GM21515 (cell line): ENCODE measurements around the gene DUS2.
"Not testable (repeated sequence)": the region's sequence is repeated elsewhere in the genome, so short reads cannot be mapped to it uniquely, and the experiment has no call there.

Source experiments
- ATAC-seq: cut with Tn5 transposase; IDR thresholded peaks from one replicate; pipeline ENCODE4 v1.9.1; 2021; ENCODE audit not compliant: unreplicated experiment

Gene DUS2

GRCh38 chr16:68089067-68089466 lies 66.0 kb downstream of the DUS2 start:
- no peak for ATAC-seq

- ATAC-seq = no peak
Observed at GRCh38 chr16:68090130-68090529, 67.0 kb downstream of the DUS2 start.

- no peak for ATAC-seq
Observed at GRCh38 chr16:68090533-68090932, 67.4 kb downstream of the DUS2 start.

- no peak for ATAC-seq
Observed at GRCh38 chr16:68091380-68092261, 68.5 kb downstream of the DUS2 start.

- not testable (repeated sequence) for ATAC-seq
Observed at GRCh38 chr16:68092275-68092674, 69.2 kb downstream of the DUS2 start.

GRCh38 chr16:68093816-68094613 lies 70.9 kb downstream of the DUS2 start:
- ATAC-seq = no peak

GRCh38 chr16:68094614-68094934 lies 71.5 kb downstream of the DUS2 start:
- no peak for ATAC-seq

GRCh38 chr16:68096491-68096890 lies 73.4 kb downstream of the DUS2 start:
- ATAC-seq = no peak

- no peak for ATAC-seq
Observed at GRCh38 chr16:68097088-68097487, 74.0 kb downstream of the DUS2 start.

GRCh38 chr16:68097895-68098294 lies 74.8 kb downstream of the DUS2 start:
- ATAC-seq = no peak

- no peak for ATAC-seq
Observed at GRCh38 chr16:68100488-68100887, 77.4 kb downstream of the DUS2 start.

GRCh38 chr16:68105611-68106010 lies 82.5 kb downstream of the DUS2 start:
- ATAC-seq = no peak

GRCh38 chr16:68107230-68107928 lies 84.3 kb downstream of the DUS2 start:
- ATAC-seq = not testable (repeated sequence)

- ATAC-seq = not testable (repeated sequence)
Observed at GRCh38 chr16:68109156-68109555, 86.1 kb downstream of the DUS2 start.

GRCh38 chr16:68110611-68111010 lies 87.5 kb downstream of the DUS2 start:
- not testable (repeated sequence) for ATAC-seq

GRCh38 chr16:68111379-68111778 lies 88.3 kb downstream of the DUS2 start:
- ATAC-seq = no peak

GRCh38 chr16:68113059-68113761 lies 90.1 kb downstream of the DUS2 start:
- no peak for ATAC-seq

GRCh38 chr16:68113765-68114240 lies 90.7 kb downstream of the DUS2 start:
- no peak for ATAC-seq

GRCh38 chr16:68114939-68115338 lies 91.9 kb downstream of the DUS2 start:
- not testable (repeated sequence) for ATAC-seq

GRCh38 chr16:68115851-68116250 lies 92.8 kb downstream of the DUS2 start:
- no peak for ATAC-seq
